Activated T-cell treated with anti-CD3 and anti-CD28 coated beads, Interleukin-2, amount 50 U/mL, for 4 hours (primary cell): ENCODE data around the gene C8G. TPM values are rescaled to one million over a fixed set of nuclear protein-coding genes. Genes with fewer than 3 reads are reported as not detected.
A peak's percentile ranks its signal among the peaks of the same experiment; 100 is the strongest.

ENCODE experiments used
- ATAC-seq, 2 donors: fragments of 200-7000 bp; cut with Tn5 transposase; one replicate each; pipeline ENCODE4 v1.10.0; 2021
- DNase-seq: peaks from one replicate; pipeline ENCODE4 v3.0.0-alpha.2; 2020
- H3K27me3 Mint-ChIP-seq: one replicate; pipeline ENCODE4 v1.8.0; 2021; ENCODE audit warnings: low read depth, mixed read lengths
- H3K36me3 Mint-ChIP-seq: one replicate; pipeline ENCODE4 v1.8.0; 2022; ENCODE audit warnings: mixed read lengths; ENCODE audit not compliant: insufficient read depth
- H3K4me1 Mint-ChIP-seq: one replicate; pipeline ENCODE4 v1.8.0; 2021; ENCODE audit warnings: low read depth, mixed read lengths
- H3K4me3 Mint-ChIP-seq: one replicate; pipeline ENCODE4 v1.8.0; 2021; ENCODE audit warnings: mild to moderate bottlenecking, moderate library complexity, mixed read lengths
- H3K9me3 Mint-ChIP-seq: one replicate; pipeline ENCODE4 v1.8.0; 2021; ENCODE audit warnings: mixed read lengths
- total RNA-seq, 3 donors: library from RNA; stranded (reverse); gene quantifications; one replicate each; pipeline ENCODE4 v1.2.1, GENCODE V29; 2021

C8G gene
- 1 to 10 TPM in 2 of 3 donors, under 1 TPM in 1; 0.94 to 1.4 (median 1.2) TPM for total RNA-seq

DNA sequence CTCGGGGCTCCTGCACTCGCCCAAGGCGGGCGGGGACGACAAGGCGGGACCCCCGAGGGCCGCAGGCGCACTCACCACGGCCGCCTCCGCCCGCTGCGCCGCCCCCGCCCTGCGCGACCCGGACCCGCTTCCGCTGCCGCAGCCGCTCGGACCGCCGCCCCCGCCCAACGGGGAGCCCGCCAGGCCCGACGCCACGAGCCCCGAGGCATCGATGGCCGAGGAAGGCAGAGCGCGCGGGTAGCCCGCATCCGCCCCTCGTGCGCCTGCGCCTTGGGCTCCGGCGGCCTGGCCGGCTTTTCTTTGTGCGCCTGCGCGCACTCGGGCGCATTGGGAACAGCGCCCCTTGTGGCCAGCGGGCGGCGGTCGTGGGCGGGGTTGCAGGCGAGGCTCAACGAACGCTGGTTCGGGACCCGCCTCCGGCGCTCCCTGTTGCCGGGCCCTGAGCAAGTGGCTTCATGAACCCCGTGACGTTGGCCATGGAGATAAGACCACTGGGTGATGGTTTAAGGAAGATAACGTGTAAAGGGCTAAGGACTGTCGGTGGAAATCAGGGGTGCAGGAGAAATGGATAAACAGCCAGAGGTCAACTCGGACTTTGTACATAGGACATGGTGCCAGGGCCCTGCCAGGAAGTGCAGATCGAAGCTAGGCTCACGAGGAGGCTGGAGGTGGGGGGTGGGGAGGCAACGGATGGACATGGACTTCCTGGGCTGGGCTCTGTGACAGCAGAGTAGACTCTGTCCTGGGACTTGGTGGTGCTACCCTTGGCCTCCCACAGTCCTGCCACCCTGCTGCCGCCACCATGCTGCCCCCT, at the start of gene C8G, which contains the start of gene FBXW5:
TSS of gene C8G (plus strand) at position 725 of the 814 bp plus-strand sequence. CDS start at position 803, 78 bp downstream.
TSS of gene FBXW5 (minus strand) at position 220 of the 814 bp plus-strand sequence. CDS start 655 bp downstream, outside the sequence.
- H3K9me3 Mint-ChIP-seq, result no peaks in the 10 kb centered on the region
- peaks cover 7% of the 10 kb centered on the region for H3K4me1 Mint-ChIP-seq
- H3K36me3 Mint-ChIP-seq, result peaks cover 7% of the 10 kb centered on the region
- no peaks in the 10 kb centered on the region for H3K27me3 Mint-ChIP-seq
- ATAC-seq, result peak; percentile 79 to 80
- DNase-seq, result peak; percentile 93
- H3K4me3 Mint-ChIP-seq, result peak within 1 kb of the TSS; percentile 80

DNA sequence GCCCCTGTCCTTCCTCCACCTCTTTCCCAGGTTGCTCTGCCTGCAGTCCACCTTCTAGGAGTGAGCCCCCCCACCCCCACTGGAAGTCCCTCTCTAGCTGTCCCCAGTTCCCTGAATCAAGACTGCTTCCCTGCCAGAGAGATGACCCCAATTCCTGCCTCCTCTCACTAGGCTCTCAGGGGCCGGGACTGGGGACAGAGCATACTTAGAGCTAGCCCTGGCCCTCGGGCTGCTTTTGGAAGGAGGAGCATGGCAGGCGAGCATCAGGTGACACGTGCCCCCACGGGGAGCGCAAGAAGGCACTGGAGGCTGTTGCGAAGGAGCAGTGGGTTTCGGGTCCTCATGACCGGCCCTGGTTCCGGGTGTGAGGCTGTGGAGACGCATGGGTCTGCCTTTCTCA, 49.0 kb upstream of the C8G start:
- Mint-ChIP-seq H3K9me3 (no peaks in the 10 kb centered on the region), H3K36me3 (peaks cover 15% of the 10 kb centered on the region), H3K27me3 (no peaks in the 10 kb centered on the region), H3K4me1 (peaks cover 21% of the 10 kb centered on the region), H3K4me3 (no peak overlapping the region)
- DNase-seq, result no peak
- ATAC-seq, result no peak

DNA sequence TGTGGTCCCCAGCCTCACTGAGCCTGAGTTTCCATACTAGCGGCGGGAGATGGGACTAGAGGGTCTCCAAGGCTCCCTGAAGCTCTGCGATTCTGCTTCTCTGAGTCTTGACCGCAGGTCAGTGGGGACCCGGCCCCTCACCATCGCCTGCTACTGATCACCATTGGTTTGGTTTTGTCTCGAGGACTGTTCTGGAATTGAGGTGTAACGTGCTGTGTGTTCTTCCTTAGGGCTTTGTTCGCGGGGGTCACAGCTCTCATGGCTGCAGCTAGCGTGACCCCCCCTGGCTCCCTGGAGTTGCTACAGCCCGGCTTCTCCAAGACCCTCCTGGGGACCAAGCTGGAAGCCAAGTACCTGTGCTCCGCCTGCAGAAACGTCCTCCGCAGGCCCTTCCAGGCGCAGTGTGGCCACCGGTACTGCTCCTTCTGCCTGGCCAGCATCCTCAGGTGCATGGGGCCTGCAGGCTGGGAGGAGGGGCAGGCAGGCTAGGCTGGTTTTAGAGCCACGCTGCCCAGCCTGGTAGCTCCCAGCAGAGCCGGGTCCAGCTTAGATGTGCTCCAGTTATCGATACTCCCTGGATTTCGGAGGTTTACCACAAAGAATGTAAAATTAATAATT, 46.5 kb upstream of the C8G start:
- DNase-seq (no peak), ATAC-seq (no peak)
- H3K27me3 Mint-ChIP-seq, result no peaks in the 10 kb centered on the region
- H3K9me3 Mint-ChIP-seq, result no peaks in the 10 kb centered on the region
- H3K4me3 Mint-ChIP-seq, result no peak overlapping the region
- peaks cover 24% of the 10 kb centered on the region for H3K36me3 Mint-ChIP-seq
- peaks cover 45% of the 10 kb centered on the region for H3K4me1 Mint-ChIP-seq

DNA sequence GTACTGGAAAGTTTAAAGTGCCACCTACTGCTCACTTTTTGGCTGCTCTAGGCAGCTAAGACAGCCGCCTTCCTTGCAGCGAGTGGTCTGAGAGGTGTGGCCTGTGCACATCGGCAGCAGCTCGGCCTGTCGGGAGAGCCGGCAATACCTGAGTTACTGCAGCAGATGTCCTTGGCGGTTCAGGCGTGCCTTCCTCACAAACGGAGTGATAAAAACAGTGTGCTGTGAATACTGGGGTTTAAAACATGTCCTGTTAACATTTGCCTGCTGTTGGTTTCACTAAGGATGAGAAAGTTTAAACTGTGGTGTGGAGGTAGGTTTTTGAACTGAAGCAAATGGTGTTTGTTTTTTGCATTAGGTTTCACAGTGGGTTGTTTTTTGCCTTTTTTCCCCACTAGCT, 45.8 kb upstream of the C8G start:
- H3K27me3 Mint-ChIP-seq, result no peaks in the 10 kb centered on the region
- peaks cover 46% of the 10 kb centered on the region for H3K4me1 Mint-ChIP-seq
- no peak overlapping the region for H3K4me3 Mint-ChIP-seq
- DNase-seq (no peak), ATAC-seq (no peak)
- H3K9me3 Mint-ChIP-seq, result no peaks in the 10 kb centered on the region
- H3K36me3 Mint-ChIP-seq, result peaks cover 23% of the 10 kb centered on the region

DNA sequence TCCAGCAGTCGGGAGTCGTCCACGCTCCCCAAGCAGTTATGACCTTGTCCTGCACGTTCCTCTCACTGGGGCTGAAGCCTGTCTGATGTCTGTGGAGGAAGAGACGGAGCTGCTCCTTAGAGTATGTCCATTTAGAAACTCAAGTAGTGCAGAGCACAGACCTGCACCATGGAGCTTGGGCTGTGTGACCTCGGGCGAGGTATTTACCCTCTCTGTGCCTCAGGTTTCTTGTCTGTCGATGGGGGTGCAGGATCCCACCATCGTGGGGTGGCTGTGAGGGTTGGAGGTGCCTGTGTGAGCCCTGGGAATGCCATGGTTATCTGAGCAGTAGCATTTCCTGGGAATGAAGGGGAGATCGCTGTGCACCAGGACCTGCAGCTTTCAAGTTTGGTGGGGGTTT, 44.5 kb upstream of the C8G start:
- Mint-ChIP-seq H3K4me3 (no peak overlapping the region), H3K36me3 (peaks cover 22% of the 10 kb centered on the region), H3K4me1 (peaks cover 44% of the 10 kb centered on the region), H3K27me3 (no peaks in the 10 kb centered on the region), H3K9me3 (no peaks in the 10 kb centered on the region)
- DNase-seq (no peak), ATAC-seq (no peak)

DNA sequence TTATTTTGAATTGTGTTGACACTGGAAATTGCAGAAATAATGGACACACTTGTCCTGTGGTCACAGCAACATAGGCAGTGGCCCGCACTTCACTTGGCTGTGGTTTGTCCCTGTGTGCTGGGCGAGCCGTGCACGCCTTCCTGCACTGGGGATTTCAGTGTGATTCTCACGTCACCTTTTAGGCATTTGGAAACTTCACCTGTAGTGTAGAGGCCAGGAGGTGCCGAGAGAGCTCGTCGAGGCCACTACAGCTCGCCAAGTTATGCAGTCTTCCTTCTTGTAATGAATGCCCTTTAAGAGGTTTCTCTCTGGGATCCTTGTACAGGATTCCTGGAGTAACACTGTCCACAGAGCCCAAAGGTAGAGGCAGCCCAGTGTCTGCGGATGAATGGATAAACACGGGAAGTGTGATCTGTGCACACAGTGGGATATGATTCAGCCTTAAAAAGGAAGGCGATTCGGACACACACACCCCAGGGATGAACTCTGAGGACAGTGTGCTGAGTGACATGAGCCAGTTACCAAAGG, 44.0 kb upstream of the C8G start:
- no peak for ATAC-seq

DNA sequence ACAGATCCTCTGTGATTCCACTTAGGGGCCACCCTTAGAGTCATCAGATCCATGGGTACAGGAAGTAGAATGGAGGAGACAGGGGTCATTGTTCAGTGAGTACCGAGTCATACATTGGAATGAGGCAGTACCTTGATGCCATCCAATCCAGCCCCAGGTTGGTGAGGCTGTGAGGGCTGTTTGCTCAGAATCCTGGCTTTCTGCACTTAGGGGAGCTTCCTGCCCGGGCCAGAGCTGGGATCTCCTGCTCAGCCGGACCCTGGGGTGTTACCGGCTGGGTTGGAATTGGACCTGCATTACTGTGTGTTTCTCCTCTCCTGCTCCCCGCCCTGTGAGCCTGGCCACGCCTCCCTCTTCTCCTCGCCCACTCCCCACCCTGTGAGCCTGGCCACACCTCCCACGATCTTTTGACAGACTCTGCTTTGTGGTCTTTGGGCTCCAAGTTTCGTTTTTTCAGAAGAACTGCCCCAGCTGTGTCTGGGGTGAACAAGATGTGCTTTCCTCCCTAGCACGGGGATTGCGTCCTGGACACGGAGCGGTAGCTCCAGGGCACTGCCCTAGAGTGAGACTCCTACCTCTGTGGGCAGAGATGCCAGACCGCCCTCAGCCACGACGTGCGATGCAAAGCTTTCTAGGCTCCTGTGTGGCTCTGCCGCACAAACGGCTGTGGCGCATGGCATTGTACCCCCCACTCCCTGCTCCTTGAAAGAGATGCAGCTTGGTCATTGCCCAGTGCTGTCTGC, 43.4 kb upstream of the C8G start:
- Mint-ChIP-seq H3K4me3 (peak overlapping the region; percentile 72), H3K9me3 (no peaks in the 10 kb centered on the region), H3K36me3 (peaks cover 24% of the 10 kb centered on the region), H3K4me1 (peaks cover 47% of the 10 kb centered on the region), H3K27me3 (no peaks in the 10 kb centered on the region)
- peak; percentile 68 to 78 for ATAC-seq
- DNase-seq, result peak; percentile 73

More for the DNA sequence above, 44.0 kb upstream of the C8G start:
- Mint-ChIP-seq H3K27me3 (no peaks in the 10 kb centered on the region), H3K9me3 (no peaks in the 10 kb centered on the region), H3K4me3 (peak overlapping the region; percentile 72), H3K36me3 (peaks cover 22% of the 10 kb centered on the region), H3K4me1 (peaks cover 45% of the 10 kb centered on the region)
- no peak for DNase-seq

DNA sequence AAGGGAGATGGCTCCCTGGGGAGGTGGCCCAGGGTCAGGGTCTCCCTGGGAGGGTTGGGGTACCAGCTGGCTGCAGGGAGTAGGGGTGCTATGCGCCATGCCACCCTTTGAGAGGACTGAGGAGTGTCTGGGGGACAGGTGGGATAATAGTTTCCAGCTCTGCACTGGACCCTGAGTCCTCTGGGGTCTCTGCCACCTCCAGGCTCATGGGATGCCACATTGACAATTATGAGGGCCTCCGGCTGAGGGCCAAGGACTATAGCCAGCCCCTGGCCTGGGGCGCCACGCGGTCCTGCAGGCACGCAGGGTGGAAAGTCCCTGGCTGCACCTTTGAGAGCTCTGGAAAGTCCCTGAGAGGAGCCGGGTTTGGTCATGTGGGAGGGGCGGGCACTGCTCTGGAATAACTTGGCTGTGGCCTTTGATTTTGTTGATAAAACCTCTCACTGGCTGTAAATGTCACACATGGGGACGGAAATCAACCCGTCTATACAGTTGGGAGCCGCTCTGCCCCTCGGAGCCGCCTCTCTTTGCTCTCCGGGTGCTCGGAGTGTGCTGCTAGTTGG, 42.7 kb upstream of the C8G start:
- H3K27me3 Mint-ChIP-seq, result no peaks in the 10 kb centered on the region
- H3K36me3 Mint-ChIP-seq, result peaks cover 24% of the 10 kb centered on the region
- DNase-seq (peak; percentile 80), ATAC-seq (peak; percentile 92 to 93)
- H3K4me1 Mint-ChIP-seq, result peaks cover 43% of the 10 kb centered on the region
- H3K4me3 Mint-ChIP-seq, result peak overlapping the region; percentile 72
- H3K9me3 Mint-ChIP-seq, result no peaks in the 10 kb centered on the region

DNA sequence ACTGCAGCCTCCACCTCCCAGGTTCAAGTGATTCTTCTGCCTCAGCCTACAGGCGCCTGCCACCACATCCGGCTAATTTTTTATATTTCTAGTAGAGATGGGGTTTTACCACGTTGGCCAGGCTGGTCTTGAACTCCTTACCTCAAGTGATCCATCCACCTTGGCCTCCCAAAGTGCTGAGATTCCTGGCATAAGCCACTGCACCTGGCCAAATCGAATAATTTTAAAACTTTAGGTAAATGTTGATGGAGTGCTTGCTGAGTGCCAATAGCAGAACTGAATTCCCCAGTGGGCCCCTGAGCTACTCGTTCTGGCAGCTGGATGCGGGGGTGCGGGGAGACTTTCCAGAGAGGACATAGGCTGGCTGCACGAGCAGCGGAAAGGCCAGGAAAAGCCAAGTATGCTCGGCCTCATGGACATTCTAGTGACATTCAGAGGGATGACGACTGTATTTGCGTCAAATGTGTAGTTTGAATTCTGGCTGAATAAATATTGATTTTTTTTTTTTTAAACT, 41.9 kb upstream of the C8G start:
- no peaks in the 10 kb centered on the region for H3K9me3 Mint-ChIP-seq
- ATAC-seq (no peak), DNase-seq (no peak)
- H3K36me3 Mint-ChIP-seq, result peaks cover 24% of the 10 kb centered on the region
- H3K4me1 Mint-ChIP-seq, result peaks cover 43% of the 10 kb centered on the region
- H3K27me3 Mint-ChIP-seq, result no peaks in the 10 kb centered on the region
- no peak overlapping the region for H3K4me3 Mint-ChIP-seq

DNA sequence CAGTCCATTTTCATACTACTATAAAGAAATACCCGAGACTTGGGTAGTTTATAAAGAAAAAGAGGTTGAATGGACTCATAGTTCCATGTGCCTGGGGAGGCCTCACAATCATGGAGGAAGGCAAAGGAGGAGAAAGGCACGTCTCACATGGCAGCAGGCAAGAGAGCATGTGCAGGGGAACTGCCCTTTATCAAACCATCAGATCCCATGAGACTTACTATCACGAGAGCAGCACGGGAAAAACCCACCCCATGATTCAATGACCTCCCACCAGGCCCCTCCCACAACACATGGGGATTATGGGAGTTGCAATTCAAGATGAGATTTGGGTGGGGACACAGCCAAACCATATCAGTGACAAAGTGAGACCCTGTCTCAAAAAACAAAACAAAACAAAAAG, 38.8 kb upstream of the C8G start:
- no peak for DNase-seq
- Mint-ChIP-seq H3K36me3 (peaks cover 24% of the 10 kb centered on the region), H3K27me3 (no peaks in the 10 kb centered on the region), H3K4me1 (peaks cover 33% of the 10 kb centered on the region), H3K9me3 (no peaks in the 10 kb centered on the region), H3K4me3 (no peak overlapping the region)
- no peak for ATAC-seq

DNA sequence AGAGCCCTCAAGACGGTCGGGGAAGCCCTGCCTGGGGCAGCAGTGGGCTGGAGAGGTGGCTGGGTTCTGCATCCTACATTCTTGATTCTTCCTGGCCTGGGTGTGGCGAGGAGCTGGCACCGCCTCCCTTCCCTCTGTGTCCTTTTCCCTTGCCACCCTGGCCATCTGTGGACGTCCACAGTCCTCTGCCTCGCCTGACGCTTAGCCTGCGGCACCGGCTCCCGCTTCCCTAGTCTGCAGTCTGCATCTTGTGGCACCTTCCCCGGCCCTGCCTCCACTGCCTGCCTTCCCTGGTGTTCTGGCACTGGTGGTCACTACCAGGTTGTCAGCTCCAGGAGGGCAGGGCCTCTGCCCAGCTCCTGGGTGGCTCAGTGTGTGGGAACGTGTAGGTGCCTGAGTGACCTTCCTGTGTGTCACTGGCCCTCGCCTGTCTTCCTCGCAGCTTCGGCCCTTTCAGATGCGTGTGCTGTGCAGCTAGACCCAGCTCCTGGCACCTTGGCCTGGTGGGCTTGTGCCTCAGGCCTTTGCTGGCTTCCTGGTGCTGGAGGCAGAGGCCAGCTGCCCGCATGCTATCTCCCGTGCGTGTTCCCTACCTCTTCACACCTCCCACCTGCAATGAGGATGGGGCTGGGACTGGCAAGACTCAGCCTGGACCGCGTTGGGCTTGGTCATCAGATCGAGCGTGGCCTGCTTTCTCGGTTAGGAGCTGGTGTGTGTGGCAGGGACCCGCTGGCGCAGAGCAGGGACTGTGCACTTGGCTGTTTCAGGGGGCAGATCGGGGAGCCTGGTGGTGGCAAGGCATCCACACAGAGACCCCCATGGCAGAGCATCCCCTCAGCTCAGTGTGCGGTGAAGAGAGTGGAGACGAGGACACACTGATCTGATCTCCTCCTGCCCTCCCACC, 37.8 kb upstream of the C8G start:
- peaks cover 21% of the 10 kb centered on the region for H3K36me3 Mint-ChIP-seq
- H3K9me3 Mint-ChIP-seq, result no peaks in the 10 kb centered on the region
- no peak for ATAC-seq
- no peak for DNase-seq
- H3K27me3 Mint-ChIP-seq, result no peaks in the 10 kb centered on the region
- no peak overlapping the region for H3K4me3 Mint-ChIP-seq
- peaks cover 23% of the 10 kb centered on the region for H3K4me1 Mint-ChIP-seq

DNA sequence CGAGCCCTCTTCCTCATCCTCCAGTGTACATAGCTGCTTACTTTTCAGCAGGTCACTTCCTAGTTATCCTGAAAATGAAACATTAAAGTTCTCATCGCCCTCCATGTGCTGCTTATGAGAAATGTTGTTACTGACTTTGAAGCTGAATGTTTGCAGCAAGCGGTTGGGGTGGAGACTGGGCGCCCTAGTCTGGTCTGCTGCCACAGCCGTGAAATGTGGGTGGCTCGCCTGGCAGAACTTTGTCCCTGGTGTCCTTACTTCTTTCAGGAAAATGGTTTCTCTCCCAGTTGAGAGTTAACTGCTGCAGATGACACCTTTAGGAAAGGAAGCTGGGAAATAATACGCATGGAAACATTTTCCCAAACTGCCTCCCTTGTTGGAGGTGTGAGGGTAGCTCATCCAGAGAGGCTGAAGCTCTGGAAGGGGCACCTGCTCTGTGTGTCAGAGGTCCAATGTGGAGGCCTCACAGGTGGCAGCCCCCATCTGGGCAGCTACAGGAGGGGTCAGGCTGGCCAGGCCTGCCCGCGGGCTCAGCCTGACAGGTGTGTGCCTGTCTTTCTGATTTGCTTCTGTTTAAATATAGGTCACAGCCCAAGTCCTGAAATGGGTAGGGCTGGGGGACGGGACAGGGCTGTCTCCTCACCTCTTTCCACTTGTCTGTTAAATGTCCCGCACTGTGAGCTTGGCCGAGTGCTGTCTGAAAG, 34.7 kb upstream of the C8G start:
- Mint-ChIP-seq H3K4me3 (no peak overlapping the region), H3K27me3 (no peaks in the 10 kb centered on the region), H3K36me3 (peaks cover 22% of the 10 kb centered on the region), H3K4me1 (peaks cover 5% of the 10 kb centered on the region), H3K9me3 (no peaks in the 10 kb centered on the region)
- DNase-seq (no peak), ATAC-seq (peak in 1 of 2 donors; percentile 14)

DNA sequence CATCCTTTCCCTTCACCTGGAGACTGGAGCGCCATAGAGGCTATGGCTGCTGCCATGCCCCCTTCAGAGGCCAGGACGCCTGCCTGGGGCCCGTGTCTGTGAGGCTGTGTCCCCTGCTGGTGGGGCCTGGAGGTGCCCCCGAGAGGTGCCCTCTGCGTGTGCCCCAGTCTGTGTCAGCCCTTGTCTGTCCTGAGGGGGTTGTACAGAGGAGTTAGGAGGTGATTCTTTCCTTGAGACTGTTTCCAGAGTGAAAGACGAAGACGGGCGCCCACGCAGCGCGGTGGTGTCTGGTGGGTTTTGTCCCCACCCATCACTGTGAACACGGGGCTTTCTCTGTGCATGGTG, 34.2 kb upstream of the C8G start:
- Mint-ChIP-seq H3K9me3 (no peaks in the 10 kb centered on the region), H3K36me3 (peaks cover 26% of the 10 kb centered on the region), H3K4me1 (peaks cover 3% of the 10 kb centered on the region), H3K4me3 (no peak overlapping the region), H3K27me3 (no peaks in the 10 kb centered on the region)
- ATAC-seq (peak; percentile 40 to 58), DNase-seq (no peak)
